H1 (cell line): Measurements from ENCODE around the gene CNPY2. TPM values are rescaled to one million over a fixed set of nuclear protein-coding genes. Genes with fewer than 3 reads are reported as not detected.

ENCODE experiments used
- CTCF ChIA-PET: fragments of 300-600 bp; sonication (Branson Sonifier 250); formaldehyde crosslinking; loops from one replicate; lab custom pipeline; 2021; ENCODE audit not compliant: partially characterized antibody; lab: Charles Lee
- POLR2A ChIA-PET: fragments of 300-600 bp; sonication (Branson Sonifier 250); formaldehyde crosslinking; loops from one replicate; lab custom pipeline; 2021; ENCODE audit warnings: inconsistent platforms; ENCODE audit not compliant: partially characterized antibody; lab: Charles Lee
- DNase-seq, 2 experiments: peaks; one replicate each; pipeline versions ENCODE4 v3.0.0 to v3.0.0-alpha.2; 2010 to 2022; ENCODE audit warnings: low spot score in 2 of 2, low read depth in 1 of 2, mixed read lengths in 1 of 2
- FAIRE-seq: peaks from 2 replicates; lab custom pipeline; 2011; peaks lifted over from hg19 to GRCh38; lab: Jason Lieb, UNC
- H2AFZ ChIP-seq: 2 replicates; pipeline ENCODE4 v1.8.1; 2012; ENCODE audit warnings: low read length, inconsistent platforms
- H2AK5ac ChIP-seq: 2 replicates; pipeline ENCODE4 v1.6.1; 2013; ENCODE audit warnings: low read depth, low read length
- H2BK120ac ChIP-seq: replicated peaks from 2 replicates; pipeline ENCODE3; 2013; ENCODE audit warnings: low read depth, low read length, inconsistent platforms
- H2BK12ac ChIP-seq: 2 replicates; pipeline ENCODE4 v1.6.1; 2013; ENCODE audit warnings: low read depth, low read length
- H2BK15ac ChIP-seq: 2 replicates; pipeline ENCODE4 v1.6.1; 2013; ENCODE audit warnings: low read length
- H2BK20ac ChIP-seq: 2 replicates; pipeline ENCODE4 v1.6.1; 2013; ENCODE audit warnings: low read length
- H2BK5ac ChIP-seq: 2 replicates; pipeline ENCODE4 v1.6.1; 2013; ENCODE audit warnings: low read depth, low read length
- H3K14ac ChIP-seq: 2 replicates; pipeline ENCODE4 v1.6.1; 2013; ENCODE audit warnings: inconsistent platforms; ENCODE audit not compliant: insufficient read length
- H3K18ac ChIP-seq: 2 replicates; pipeline ENCODE4 v1.6.1; 2013; ENCODE audit warnings: low read length; ENCODE audit errors: extremely low read depth
- H3K23ac ChIP-seq: 2 replicates; pipeline ENCODE4 v1.6.1; 2013; ENCODE audit warnings: inconsistent platforms; ENCODE audit not compliant: insufficient read length
- H3K23me2 ChIP-seq: 2 replicates; pipeline ENCODE4 v1.6.1; 2013; ENCODE audit warnings: low read depth, low read length
- H3K27ac ChIP-seq: 2 replicates; pipeline ENCODE4 v1.6.1; 2011; ENCODE audit warnings: low read depth, low read length, inconsistent platforms
- H3K27me3 ChIP-seq, 4 experiments: replicated peaks in 1 of 4; 1 replicate in 1 of 4; 2 replicates in 3 of 4; pipeline versions ENCODE4 v1.6.1 to v1.8.1; 2011 to 2013; ENCODE audit warnings: low read length in 3 of 4, mild to moderate bottlenecking in 3 of 4, inconsistent platforms in 2 of 4, mixed read lengths in 2 of 4, moderate library complexity in 1 of 4; ENCODE audit not compliant: control insufficient read depth in 3 of 4, insufficient read depth in 3 of 4; ENCODE audit errors: extremely low read depth in 1 of 4
- H3K36me3 ChIP-seq, 4 experiments: 2 replicates each; pipeline versions ENCODE4 v1.6.1 to v1.8.1; 2011 to 2013; ENCODE audit warnings: mild to moderate bottlenecking in 4 of 4, low read length in 3 of 4, moderate library complexity in 2 of 4, control low read depth in 1 of 4, inconsistent platforms in 1 of 4; ENCODE audit not compliant: insufficient read depth in 4 of 4, control insufficient read depth in 2 of 4
- H3K4ac ChIP-seq: replicated peaks from 2 replicates; pipeline ENCODE3; 2013; ENCODE audit warnings: low read length, low read depth, mixed read lengths, inconsistent platforms; ENCODE audit not compliant: insufficient read length
- H3K4me1 ChIP-seq, 4 experiments: replicated peaks in 1 of 4; 1 replicate in 1 of 4; 2 replicates in 3 of 4; pipeline versions ENCODE4 v1.6.1 to v1.8.1; 2011 to 2013; ENCODE audit warnings: low read length in 3 of 4, inconsistent platforms in 2 of 4, mixed read lengths in 1 of 4; ENCODE audit not compliant: insufficient read depth in 4 of 4, control insufficient read depth in 3 of 4
- H3K4me2 ChIP-seq, 2 experiments: 2 replicates each; pipeline versions ENCODE4 v1.6.1 to v1.8.1; 2011 to 2013; ENCODE audit warnings: low read depth in 2 of 2, low read length in 2 of 2, control low read depth in 1 of 2, inconsistent platforms in 1 of 2, mild to moderate bottlenecking in 1 of 2; ENCODE audit not compliant: insufficient read depth in 1 of 2
- H3K4me3 ChIP-seq, 4 experiments: fragments of 200-600, 300-600 bp in 1 of 4; sonication (generic), shearing (Covaris generic), sonication (Bioruptor Twin) in 1 of 4; 2 replicates each; pipeline versions ENCODE4 v1.5.1 to v1.8.1; 2011 to 2016; ENCODE audit warnings: low read length in 4 of 4, low read depth in 3 of 4, control low read depth in 2 of 4, inconsistent platforms in 2 of 4, mild to moderate bottlenecking in 2 of 4, mixed read lengths in 1 of 4, moderate library complexity in 1 of 4; ENCODE audit not compliant: insufficient read depth in 2 of 4; ENCODE audit errors: extremely low read depth in 1 of 4
- H3K56ac ChIP-seq: replicated peaks from 2 replicates; pipeline ENCODE3; 2013; ENCODE audit warnings: low read depth, mild to moderate bottlenecking, mixed read lengths, low read length, inconsistent platforms; ENCODE audit not compliant: insufficient read length
- H3K79me1 ChIP-seq: 2 replicates; pipeline ENCODE4 v1.6.1; 2013; ENCODE audit warnings: low read depth, low read length, control low read depth
- H3K79me2 ChIP-seq, 2 experiments: 2 replicates each; pipeline versions ENCODE4 v1.6.1 to v1.8.1; 2012 to 2013; ENCODE audit warnings: low read length in 2 of 2, mild to moderate bottlenecking in 2 of 2, inconsistent platforms in 1 of 2; ENCODE audit not compliant: insufficient read depth in 2 of 2, control insufficient read depth in 1 of 2
- H3K9ac ChIP-seq, 4 experiments: replicated peaks in 1 of 4; 1 replicate in 1 of 4; 2 replicates in 3 of 4; pipeline versions ENCODE4 v1.6.1 to v1.8.1; 2011 to 2013; ENCODE audit warnings: low read depth in 3 of 4, low read length in 3 of 4, control low read depth in 2 of 4, mild to moderate bottlenecking in 2 of 4, moderate library complexity in 2 of 4, inconsistent platforms in 1 of 4; ENCODE audit errors: extremely low read depth in 1 of 4
- H3K9me3 ChIP-seq, 2 experiments: 2 replicates each; pipeline versions ENCODE4 v1.6.1 to v1.8.1; 2012 to 2013; ENCODE audit warnings: mild to moderate bottlenecking in 2 of 2, moderate library complexity in 2 of 2, control low read depth in 1 of 2, inconsistent platforms in 1 of 2, low read depth in 1 of 2, low read length in 1 of 2, mixed read lengths in 1 of 2; ENCODE audit not compliant: insufficient read depth in 2 of 2
- H4K20me1 ChIP-seq, 2 experiments: replicated peaks in 1 of 2; 2 replicates each; pipeline versions ENCODE3 to v1.8.1; 2011 to 2013; ENCODE audit warnings: inconsistent platforms in 2 of 2, low read length in 2 of 2, mild to moderate bottlenecking in 1 of 2; ENCODE audit not compliant: insufficient read depth in 2 of 2, control insufficient read depth in 1 of 2
- H4K5ac ChIP-seq: 2 replicates; pipeline ENCODE4 v1.6.1; 2013; ENCODE audit warnings: low read length, low read depth, mixed read lengths, inconsistent platforms; ENCODE audit not compliant: insufficient read length
- H4K8ac ChIP-seq: 2 replicates; pipeline ENCODE4 v1.8.0; 2013; ENCODE audit warnings: mild to moderate bottlenecking, moderate library complexity, low read length, inconsistent platforms; ENCODE audit not compliant: insufficient read depth; ENCODE audit errors: extremely low read depth
- H4K91ac ChIP-seq: replicated peaks from 2 replicates; pipeline ENCODE3; 2013; ENCODE audit warnings: low read length, mixed read lengths, inconsistent platforms; ENCODE audit not compliant: insufficient read length
- CEBPB ChIP-seq: IDR thresholded peaks from 2 replicates; pipeline ENCODE4 v1.6.1; 2012; ENCODE audit warnings: low read depth, low read length
- EZH2 ChIP-seq: fragments of 200-600 bp; sonication (generic); IDR thresholded peaks from 2 replicates; pipeline ENCODE4 v1.7.1; 2012; ENCODE audit warnings: low read depth, mild to moderate bottlenecking, moderate library complexity, low read length, inconsistent platforms; ENCODE audit not compliant: severe bottlenecking
- GABPA ChIP-seq: IDR thresholded peaks from 2 replicates; pipeline ENCODE4 v1.6.1; 2011; ENCODE audit warnings: mild to moderate bottlenecking, low read length, moderate library complexity, borderline replicate concordance; ENCODE audit not compliant: insufficient read depth
- POU5F1 ChIP-seq: IDR thresholded peaks from 2 replicates; pipeline ENCODE4 v1.6.1; 2011; ENCODE audit warnings: low read depth, mild to moderate bottlenecking, low read length, moderate library complexity
- RAD21 ChIP-seq, 2 experiments: IDR thresholded peaks in 1 of 2; conservative IDR thresholded peaks in 1 of 2; 2 replicates each; pipeline ENCODE4 v1.6.1; 2011; ENCODE audit warnings: low read depth in 2 of 2, low read length in 2 of 2, improper control_type of control experiment in 1 of 2, inconsistent platforms in 1 of 2, mild to moderate bottlenecking in 1 of 2, moderate library complexity in 1 of 2
- RFX5 ChIP-seq: IDR thresholded peaks from 2 replicates; pipeline ENCODE4 v1.6.1; 2011; ENCODE audit warnings: low read depth, low read length, improper control_type of control experiment, borderline replicate concordance
- SP1 ChIP-seq: IDR thresholded peaks from 2 replicates; pipeline ENCODE4 v1.6.1; 2011; ENCODE audit warnings: low read depth, low read length
- SP4 ChIP-seq: IDR thresholded peaks from 2 replicates; pipeline ENCODE4 v1.6.1; 2012; ENCODE audit warnings: low read length, inconsistent platforms
- YY1 ChIP-seq: IDR thresholded peaks from 2 replicates; pipeline ENCODE4 v1.6.1; 2011; ENCODE audit warnings: low read depth, mild to moderate bottlenecking, low read length
- WGBS, 2 experiments: shearing (Covaris generic) in 1 of 2; methylation state at CpG; one replicate each; pipeline versions ENCODE4 v1.1.6 to v1.1.7; 2013 to 2015; ENCODE audit warnings: low lambda C conversion rate in 2 of 2, mixed read lengths in 2 of 2, inconsistent platforms in 1 of 2, low coverage in 1 of 2, missing lambda C conversion rate in 1 of 2; ENCODE audit not compliant: insufficient replicate concordance in 2 of 2, insufficient coverage in 1 of 2, insufficient read length in 1 of 2; ENCODE audit errors: extremely low coverage in 1 of 2, missing lambda C conversion rate in 1 of 2; 5-methylcytosine and 5-hydroxymethylcytosine counted together
- polyA plus RNA-seq, 7 experiments: library from polyadenylated mRNA; depleted of rRNA in 3 of 7; stranded (reverse) in 5 of 7; unstranded in 2 of 7; fragments of >200 nt in 5 of 7; fragments of 200-250 nt in 2 of 7; gene quantifications; 1 replicate in 5 of 7; 2 replicates in 1 of 7; 4 replicates in 1 of 7; pipeline versions ENCODE4 v1.2.1 to v1.2.3, GENCODE V29; 2011 to 2013; ENCODE audit warnings: missing spikeins in 2 of 7, mixed read lengths in 2 of 7
- total RNA-seq: library from RNA; stranded (reverse); fragmentation: NEBNext Ultra II Directional; extraction: Animal tissue kit (Norgen Biotek cat#: 25700); gene quantifications from 2 replicates; pipeline ENCODE4 v1.2.1, GENCODE V29; 2021
- TF ChIP-seq, protein P1 (sequence below), 3 experiments: IDR thresholded peaks; 1 replicate in 2 of 3; 2 replicates in 1 of 3; pipeline versions ENCODE4 v1.5.1 to v1.6.1; 2011; ENCODE audit warnings: low read length in 3 of 3, mild to moderate bottlenecking in 3 of 3, inconsistent platforms in 2 of 3, low read depth in 1 of 3, moderate library complexity in 1 of 3; ENCODE audit not compliant: insufficient read depth in 1 of 3; ENCODE audit errors: control extremely low read depth in 1 of 3
- TF ChIP-seq, protein P2 (sequence below): IDR thresholded peaks from 2 replicates; pipeline ENCODE4 v1.6.1; 2011; ENCODE audit warnings: low read depth, mild to moderate bottlenecking, low read length; ENCODE audit not compliant: insufficient read depth

Gene CNPY2
- total and polyA plus RNA-seq, 2 of the 8 experiments (the other 6 are each of a cell fraction or from before 2014, with no cell fraction given) = 203 to 281 TPM

DNA sequence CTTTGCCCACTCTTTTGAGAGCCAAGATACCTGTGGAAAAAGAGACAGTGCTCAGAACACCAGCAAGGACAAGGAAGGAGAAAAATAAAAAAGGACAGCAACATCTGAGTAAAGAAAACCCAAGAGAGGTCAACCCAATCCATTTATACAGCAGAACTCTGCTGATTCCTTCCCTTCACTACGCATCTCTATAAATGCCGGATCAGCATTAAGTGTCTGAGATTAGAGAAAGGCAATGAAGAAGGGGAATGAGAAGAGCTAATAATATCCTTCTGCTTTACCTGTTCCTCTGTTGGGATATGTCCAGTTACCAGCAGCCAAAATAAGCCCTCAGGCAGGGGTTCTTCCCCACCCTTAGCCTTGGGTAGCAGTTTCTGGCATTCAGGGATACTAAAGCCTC, 33.2 kb downstream of the CNPY2 start:
- no peak overlapping the region for H3K23ac ChIP-seq
- DNase-seq (no peak), FAIRE-seq (no peak)
- H2BK120ac ChIP-seq = no peak overlapping the region
- H3K23me2 ChIP-seq = no peaks in the 10 kb centered on the region
- TF ChIP-seq POU5F1 = no peak
- TF ChIP-seq, protein P1, sequence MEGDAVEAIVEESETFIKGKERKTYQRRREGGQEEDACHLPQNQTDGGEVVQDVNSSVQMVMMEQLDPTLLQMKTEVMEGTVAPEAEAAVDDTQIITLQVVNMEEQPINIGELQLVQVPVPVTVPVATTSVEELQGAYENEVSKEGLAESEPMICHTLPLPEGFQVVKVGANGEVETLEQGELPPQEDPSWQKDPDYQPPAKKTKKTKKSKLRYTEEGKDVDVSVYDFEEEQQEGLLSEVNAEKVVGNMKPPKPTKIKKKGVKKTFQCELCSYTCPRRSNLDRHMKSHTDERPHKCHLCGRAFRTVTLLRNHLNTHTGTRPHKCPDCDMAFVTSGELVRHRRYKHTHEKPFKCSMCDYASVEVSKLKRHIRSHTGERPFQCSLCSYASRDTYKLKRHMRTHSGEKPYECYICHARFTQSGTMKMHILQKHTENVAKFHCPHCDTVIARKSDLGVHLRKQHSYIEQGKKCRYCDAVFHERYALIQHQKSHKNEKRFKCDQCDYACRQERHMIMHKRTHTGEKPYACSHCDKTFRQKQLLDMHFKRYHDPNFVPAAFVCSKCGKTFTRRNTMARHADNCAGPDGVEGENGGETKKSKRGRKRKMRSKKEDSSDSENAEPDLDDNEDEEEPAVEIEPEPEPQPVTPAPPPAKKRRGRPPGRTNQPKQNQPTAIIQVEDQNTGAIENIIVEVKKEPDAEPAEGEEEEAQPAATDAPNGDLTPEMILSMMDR (IDR thresholded peaks at IDR 0.05; ENCODE audit: control extremely low read depth in 1 of 3, insufficient read depth in 1 of 3, low read depth in 1 of 3, low read length in 3 of 3) = no peak
- TF ChIP-seq RFX5 = no peak
- TF ChIP-seq RAD21 (IDR thresholded peaks at IDR 0.05 in 1 of 2, conservative IDR thresholded peaks at IDR 0.05 in 1 of 2; ENCODE audit: low read depth in 2 of 2, low read length in 2 of 2) = no peak
- no peak for TF ChIP-seq SP4
- TF ChIP-seq CEBPB = no peak
- no peak for TF ChIP-seq EZH2
- TF ChIP-seq SP1 = no peak
- TF ChIP-seq YY1 = no peak
- TF ChIP-seq, protein P2, sequence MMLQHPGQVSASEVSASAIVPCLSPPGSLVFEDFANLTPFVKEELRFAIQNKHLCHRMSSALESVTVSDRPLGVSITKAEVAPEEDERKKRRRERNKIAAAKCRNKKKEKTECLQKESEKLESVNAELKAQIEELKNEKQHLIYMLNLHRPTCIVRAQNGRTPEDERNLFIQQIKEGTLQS = no peak
- no peak for TF ChIP-seq GABPA
- no peak overlapping the region for H3K18ac ChIP-seq
- no peak overlapping the region for H2BK5ac ChIP-seq
- no peaks in the 10 kb centered on the region for H3K79me1 ChIP-seq
- no peak overlapping the region for H2BK12ac ChIP-seq
- H3K9ac ChIP-seq = no peak overlapping the region
- no peak overlapping the region for H3K56ac ChIP-seq
- 93% methylated on average over 2 of the region's 2 CpGs; no CpG with 5 or more reads in 1 of the 2 experiments for WGBS, 2 experiments
- no peak overlapping the region for H4K5ac ChIP-seq
- no peak overlapping the region for H3K14ac ChIP-seq
- no peak overlapping the region for H3K4me2 ChIP-seq
- no peak overlapping the region for H2BK20ac ChIP-seq
- H4K20me1 ChIP-seq = no peaks in the 10 kb centered on the region
- ChIA-PET CTCF (interaction anchor here (0.6 to 0.8 kb wide), 2 partner anchors 14 to 79 kb away, joined by 3 to 5 read pairs; no protein-coding TSS in a partner anchor), POLR2A (interaction anchor here (0.7 to 2.7 kb wide), 4 partner anchors 12 to 28 kb away, joined by 3 to 8 read pairs (median 5); no protein-coding TSS in a partner anchor)
- no peak overlapping the region for H3K4me3 ChIP-seq
- H3K4ac ChIP-seq = no peak overlapping the region
- no peak overlapping the region for H3K27ac ChIP-seq
- no peak overlapping the region for H2AFZ ChIP-seq
- H3K4me1 ChIP-seq = no peaks in the 10 kb centered on the region
- no peaks in the 10 kb centered on the region for H3K79me2 ChIP-seq
- H2AK5ac ChIP-seq = no peak overlapping the region
- no peaks in the 10 kb centered on the region for H3K9me3 ChIP-seq
- no peak overlapping the region for H4K8ac ChIP-seq
- H2BK15ac ChIP-seq = no peak overlapping the region
- H3K36me3 ChIP-seq = peaks cover 14 to 66% (median 51%) of the 10 kb centered on the region in 4 experiments; a peak in 7 of 8 replicates
- H4K91ac ChIP-seq = no peak overlapping the region
- no peaks in the 10 kb centered on the region for H3K27me3 ChIP-seq
